ENCODE data around the gene FGD1.

DNA sequence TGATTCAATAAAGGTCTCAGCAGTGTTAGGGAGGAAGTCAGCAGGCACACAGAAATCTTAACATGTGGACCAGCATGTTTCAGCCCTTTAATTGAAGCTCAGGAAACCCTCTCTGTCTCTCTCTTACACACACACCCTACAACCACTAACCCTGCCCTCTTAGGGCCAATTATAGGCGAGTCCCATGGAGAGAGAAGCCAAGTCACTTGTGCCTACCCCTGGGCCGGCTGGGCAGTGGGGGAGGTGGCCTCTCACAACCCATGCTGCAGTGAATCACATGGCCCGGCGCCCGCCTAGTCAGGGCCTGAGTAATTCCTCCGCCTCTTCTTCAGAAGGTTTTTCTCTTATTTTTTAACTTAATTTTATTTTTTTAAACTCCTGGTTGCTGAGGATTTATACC, 3.7 kb downstream of the FGD1 start:
- TF ChIP-seq, protein P1, sequence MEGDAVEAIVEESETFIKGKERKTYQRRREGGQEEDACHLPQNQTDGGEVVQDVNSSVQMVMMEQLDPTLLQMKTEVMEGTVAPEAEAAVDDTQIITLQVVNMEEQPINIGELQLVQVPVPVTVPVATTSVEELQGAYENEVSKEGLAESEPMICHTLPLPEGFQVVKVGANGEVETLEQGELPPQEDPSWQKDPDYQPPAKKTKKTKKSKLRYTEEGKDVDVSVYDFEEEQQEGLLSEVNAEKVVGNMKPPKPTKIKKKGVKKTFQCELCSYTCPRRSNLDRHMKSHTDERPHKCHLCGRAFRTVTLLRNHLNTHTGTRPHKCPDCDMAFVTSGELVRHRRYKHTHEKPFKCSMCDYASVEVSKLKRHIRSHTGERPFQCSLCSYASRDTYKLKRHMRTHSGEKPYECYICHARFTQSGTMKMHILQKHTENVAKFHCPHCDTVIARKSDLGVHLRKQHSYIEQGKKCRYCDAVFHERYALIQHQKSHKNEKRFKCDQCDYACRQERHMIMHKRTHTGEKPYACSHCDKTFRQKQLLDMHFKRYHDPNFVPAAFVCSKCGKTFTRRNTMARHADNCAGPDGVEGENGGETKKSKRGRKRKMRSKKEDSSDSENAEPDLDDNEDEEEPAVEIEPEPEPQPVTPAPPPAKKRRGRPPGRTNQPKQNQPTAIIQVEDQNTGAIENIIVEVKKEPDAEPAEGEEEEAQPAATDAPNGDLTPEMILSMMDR (IDR thresholded peaks at IDR 0.05): no peak
- TF ChIP-seq POLR2A (IDR thresholded peaks at IDR 0.05): no peak

Measured in testis (tissue), 2 donors.